Progenitor cell of endocrine pancreas (in vitro differentiated cells): ENCODE data around the gene MT1X. TPM values are rescaled to one million over a fixed set of nuclear protein-coding genes. Genes with fewer than 3 reads are reported as not detected.

Source experiments
- DNase-seq: peaks from one replicate; pipeline ENCODE4 v3.0.0; 2021; ENCODE audit warnings: low spot score; ENCODE audit not compliant: unreplicated experiment
- H3K27ac Mint-ChIP-seq: 2 replicates; pipeline ENCODE4 v1.8.0; 2021; ENCODE audit warnings: mild to moderate bottlenecking, moderate library complexity, mixed read lengths
- H3K27me3 Mint-ChIP-seq: 2 replicates; pipeline ENCODE4 v1.8.0; 2021; ENCODE audit warnings: mixed read lengths
- H3K36me3 Mint-ChIP-seq: 2 replicates; pipeline ENCODE4 v1.8.0; 2022; ENCODE audit warnings: mixed read lengths; ENCODE audit not compliant: insufficient read depth
- H3K4me1 Mint-ChIP-seq: 2 replicates; pipeline ENCODE4 v1.8.0; 2021; ENCODE audit warnings: low read depth, mixed read lengths
- H3K4me3 Mint-ChIP-seq: 2 replicates; pipeline ENCODE4 v1.8.0; 2021; ENCODE audit warnings: low read depth, mild to moderate bottlenecking, moderate library complexity, mixed read lengths
- H3K9me3 Mint-ChIP-seq: 2 replicates; pipeline ENCODE4 v1.8.0; 2021; ENCODE audit warnings: low read depth, mixed read lengths
- total RNA-seq: library from RNA; stranded (reverse); gene quantifications from 2 replicates; pipeline ENCODE4 v1.2.1, GENCODE V29; 2021
- TF ChIP-seq, protein P1 (sequence below): fragments of 200-600 bp; sonication (generic); IDR thresholded peaks from one replicate; pipeline ENCODE4 v1.5.0; 2021; ENCODE audit warnings: antibody characterized with exemption, mild to moderate bottlenecking; ENCODE audit not compliant: unreplicated experiment

MT1X gene
- total RNA-seq, 1 donor from 2014 or later: 6.8 TPM

DNA sequence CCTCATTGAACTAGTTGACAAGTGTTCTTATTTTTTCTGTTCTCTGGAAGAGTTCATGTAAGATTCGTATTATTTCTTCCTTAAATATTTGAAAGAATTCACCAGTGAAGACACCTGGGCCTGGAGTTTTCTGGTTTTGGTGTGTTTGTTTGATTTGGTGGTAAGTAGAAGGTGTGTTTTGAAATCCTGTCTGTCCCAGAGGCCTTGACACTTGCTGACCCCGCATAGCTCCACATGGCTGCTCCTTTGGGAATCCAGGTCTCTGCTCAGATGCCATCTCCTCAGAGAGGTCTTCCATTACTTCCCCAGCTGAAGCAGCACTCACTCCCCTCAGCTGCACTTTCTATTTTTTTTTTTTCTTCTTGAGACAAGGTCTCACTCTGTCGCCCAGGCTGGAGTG lies 41.9 kb downstream of the MT1X start:
- Mint-ChIP-seq H3K9me3 (peaks cover 8% of the 10 kb centered on the region), H3K4me1 (peaks cover 5% of the 10 kb centered on the region), H3K27ac (no peak overlapping the region), H3K4me3 (no peak overlapping the region), H3K27me3 (peaks cover 15% of the 10 kb centered on the region), H3K36me3 (no peaks in the 10 kb centered on the region)
- no peak for DNase-seq
- TF ChIP-seq, protein P1, sequence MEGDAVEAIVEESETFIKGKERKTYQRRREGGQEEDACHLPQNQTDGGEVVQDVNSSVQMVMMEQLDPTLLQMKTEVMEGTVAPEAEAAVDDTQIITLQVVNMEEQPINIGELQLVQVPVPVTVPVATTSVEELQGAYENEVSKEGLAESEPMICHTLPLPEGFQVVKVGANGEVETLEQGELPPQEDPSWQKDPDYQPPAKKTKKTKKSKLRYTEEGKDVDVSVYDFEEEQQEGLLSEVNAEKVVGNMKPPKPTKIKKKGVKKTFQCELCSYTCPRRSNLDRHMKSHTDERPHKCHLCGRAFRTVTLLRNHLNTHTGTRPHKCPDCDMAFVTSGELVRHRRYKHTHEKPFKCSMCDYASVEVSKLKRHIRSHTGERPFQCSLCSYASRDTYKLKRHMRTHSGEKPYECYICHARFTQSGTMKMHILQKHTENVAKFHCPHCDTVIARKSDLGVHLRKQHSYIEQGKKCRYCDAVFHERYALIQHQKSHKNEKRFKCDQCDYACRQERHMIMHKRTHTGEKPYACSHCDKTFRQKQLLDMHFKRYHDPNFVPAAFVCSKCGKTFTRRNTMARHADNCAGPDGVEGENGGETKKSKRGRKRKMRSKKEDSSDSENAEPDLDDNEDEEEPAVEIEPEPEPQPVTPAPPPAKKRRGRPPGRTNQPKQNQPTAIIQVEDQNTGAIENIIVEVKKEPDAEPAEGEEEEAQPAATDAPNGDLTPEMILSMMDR: no peak

DNA sequence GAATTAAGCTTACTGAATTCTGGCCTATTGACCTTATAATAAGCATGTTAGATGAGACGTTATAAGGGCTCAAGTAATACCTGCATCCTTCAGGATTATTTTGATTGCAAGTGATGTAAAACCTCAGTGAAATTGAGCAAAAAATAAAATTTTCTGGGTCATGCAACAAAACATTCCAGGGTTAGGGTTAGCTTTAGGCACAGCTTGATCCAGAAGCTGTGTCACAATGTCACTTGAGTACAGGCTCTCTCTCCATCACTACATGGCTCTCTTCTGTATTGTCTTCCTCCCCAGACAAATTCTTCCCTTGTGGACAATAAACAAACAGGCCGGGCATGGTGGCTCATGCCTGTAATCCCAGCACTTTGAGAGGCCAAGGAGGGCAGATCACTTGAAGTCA lies 44.0 kb downstream of the MT1X start:
- no peaks in the 10 kb centered on the region for H3K36me3 Mint-ChIP-seq
- H3K4me1 Mint-ChIP-seq: peaks cover 14% of the 10 kb centered on the region
- DNase-seq: no peak
- H3K4me3 Mint-ChIP-seq: no peak overlapping the region
- peaks cover 8% of the 10 kb centered on the region for H3K9me3 Mint-ChIP-seq
- peaks cover 10% of the 10 kb centered on the region for H3K27me3 Mint-ChIP-seq
- no peak overlapping the region for H3K27ac Mint-ChIP-seq
- TF ChIP-seq, protein P1: no peak

DNA sequence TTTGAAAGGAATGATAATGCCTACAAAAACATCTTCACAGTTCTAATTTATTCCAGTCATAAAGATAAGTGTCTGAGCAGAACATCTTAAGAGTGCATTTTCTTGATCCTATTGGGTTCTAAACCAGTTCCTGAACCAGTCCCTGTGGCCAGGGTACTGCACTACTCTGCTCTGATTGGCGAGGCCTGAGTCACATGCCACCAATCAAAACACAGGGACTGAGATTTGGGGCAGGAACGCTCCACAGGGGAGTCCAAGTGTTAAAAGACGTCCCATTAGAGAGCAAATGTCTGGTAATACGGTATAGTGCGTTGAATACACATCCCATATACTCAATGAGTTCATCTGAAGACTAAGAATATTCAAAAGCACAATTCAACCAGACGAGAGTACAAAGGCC lies 44.7 kb downstream of the MT1X start:
- Mint-ChIP-seq H3K4me3 (no peak overlapping the region), H3K4me1 (peaks cover 14% of the 10 kb centered on the region), H3K27me3 (peaks cover 10% of the 10 kb centered on the region), H3K36me3 (no peaks in the 10 kb centered on the region), H3K9me3 (peaks cover 8% of the 10 kb centered on the region), H3K27ac (no peak overlapping the region)
- TF ChIP-seq, protein P1: no peak
- no peak for DNase-seq

DNA sequence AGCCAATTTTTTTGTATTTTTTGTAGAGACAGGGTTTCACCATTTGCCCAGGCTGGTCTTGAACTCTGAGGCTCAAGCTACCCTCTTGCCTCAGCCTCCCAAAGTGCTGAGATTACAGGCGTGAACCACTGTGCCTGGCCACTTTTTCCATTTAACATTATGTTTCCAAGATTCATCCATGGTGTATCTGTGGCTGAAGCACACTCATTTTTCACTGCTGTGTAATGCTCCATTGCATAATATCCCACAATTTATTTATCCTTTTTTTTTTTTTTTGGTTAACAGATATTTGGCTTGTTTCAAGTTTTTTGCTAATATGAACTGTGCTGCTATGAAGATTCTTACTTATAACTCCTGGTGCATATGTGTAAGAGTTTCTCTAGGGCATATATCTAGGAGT lies 45.8 kb downstream of the MT1X start:
- Mint-ChIP-seq H3K27me3 (no peaks in the 10 kb centered on the region), H3K4me3 (no peak overlapping the region), H3K9me3 (no peaks in the 10 kb centered on the region), H3K4me1 (peaks cover 14% of the 10 kb centered on the region), H3K36me3 (no peaks in the 10 kb centered on the region), H3K27ac (no peak overlapping the region)
- TF ChIP-seq, protein P1: no peak
- no peak for DNase-seq

DNA sequence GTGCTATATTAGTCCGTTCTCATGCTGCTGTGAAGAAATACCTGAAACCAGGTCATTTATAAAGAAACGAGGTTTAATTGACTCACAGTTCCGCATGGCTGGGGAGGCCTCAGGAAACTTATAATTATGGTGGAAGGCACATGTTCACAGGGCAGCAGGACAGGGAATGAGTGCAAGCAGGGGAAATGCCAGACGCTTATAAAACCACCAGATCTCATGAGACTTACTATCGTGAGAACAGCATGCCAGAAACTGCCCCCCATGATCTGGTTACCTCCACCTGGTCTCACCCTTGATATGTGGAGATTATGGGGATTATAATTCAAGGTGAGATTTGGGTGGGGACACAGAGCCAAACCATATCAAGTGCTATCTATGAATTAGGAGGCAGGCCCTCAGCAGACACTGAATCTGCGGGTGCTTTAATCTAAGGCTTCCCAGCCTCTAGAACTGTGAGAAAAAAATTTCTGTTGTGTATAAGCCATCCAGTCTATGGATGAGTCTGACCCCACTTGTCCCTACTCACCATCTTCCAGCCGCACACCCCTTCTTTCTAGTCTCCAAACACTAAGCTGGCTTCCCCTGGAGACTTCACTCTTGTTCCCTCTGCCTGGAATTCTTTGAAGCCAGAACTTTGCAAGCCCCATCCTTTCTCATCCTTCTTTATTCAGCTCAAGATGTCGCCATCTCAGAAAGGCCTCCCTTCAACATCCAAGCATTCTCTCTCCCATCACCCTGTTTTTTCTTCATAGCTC lies 46.9 kb downstream of the MT1X start:
- no peaks in the 10 kb centered on the region for H3K9me3 Mint-ChIP-seq
- TF ChIP-seq, protein P1: no peak
- H3K27me3 Mint-ChIP-seq: no peaks in the 10 kb centered on the region

More for the DNA sequence above, 46.9 kb downstream of the MT1X start:
- H3K4me1 Mint-ChIP-seq: peaks cover 14% of the 10 kb centered on the region
- DNase-seq: no peak
- H3K36me3 Mint-ChIP-seq: no peaks in the 10 kb centered on the region
- H3K27ac Mint-ChIP-seq: peak overlapping the region; percentile 84
- H3K4me3 Mint-ChIP-seq: no peak overlapping the region
